ENCODE results near the gene SLC35A2. TPM values are rescaled to one million over a fixed set of nuclear protein-coding genes. Genes with fewer than 3 reads are reported as not detected.

The SLC35A2 gene
- total RNA-seq, 1 experiment from 2014 or later = 16.0 TPM

GRCh38 chrX:48937054-48937907, 25.8 kb upstream of the SLC35A2 start:
- Histone ChIP-seq H3K4me3 (no peak overlapping the region), H3K4me1 (no peaks in the 10 kb centered on the region), H3K9me3 (replicated peaks) (no peaks in the 10 kb centered on the region), H3K27me3 (no peaks in the 10 kb centered on the region), H3K27ac (no peak overlapping the region), H3K36me3 (no peaks in the 10 kb centered on the region)
- DNase-seq = no peak

DNA sequence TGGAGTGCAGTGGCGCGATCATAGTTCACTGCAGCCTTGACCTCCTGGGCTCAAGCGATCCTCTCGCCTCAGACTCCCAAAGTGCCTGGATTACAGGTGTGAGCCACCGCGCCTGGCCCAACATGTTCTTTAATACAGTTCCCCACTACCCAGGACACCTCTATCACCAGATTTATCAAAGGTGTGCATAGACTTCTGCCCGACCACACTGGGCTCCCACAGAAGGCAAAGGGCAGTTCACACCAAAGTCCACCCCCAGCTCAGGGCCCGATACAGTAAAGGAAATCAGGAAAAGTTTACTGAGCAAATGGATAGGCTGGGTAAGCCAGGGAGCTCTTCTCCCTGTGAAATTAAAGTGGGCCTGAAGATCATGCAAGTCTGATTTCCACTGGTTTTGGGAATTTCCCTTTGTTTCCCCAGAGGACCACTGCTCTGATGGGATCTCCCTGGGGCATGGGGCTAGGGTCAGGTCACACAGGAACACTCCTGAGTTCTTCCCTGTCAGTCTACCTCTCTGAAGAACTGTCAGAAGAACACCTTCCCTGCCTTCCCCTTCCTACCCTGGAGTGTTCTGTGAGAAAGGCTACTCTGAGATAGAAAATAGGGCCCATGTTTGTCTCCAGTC, 25.1 kb upstream of the SLC35A2 start:
- no peak overlapping the region for H3K27ac ChIP-seq
- no peak for DNase-seq
- no peaks in the 10 kb centered on the region for H3K27me3 ChIP-seq

GRCh38 chrX:48935301-48935670, 23.8 kb upstream of the SLC35A2 start:
- no peaks in the 10 kb centered on the region for H3K4me1 ChIP-seq
- no peak overlapping the region for H3K4me3 ChIP-seq
- H3K36me3 ChIP-seq = no peaks in the 10 kb centered on the region
- H3K9me3 ChIP-seq (replicated peaks) = no peaks in the 10 kb centered on the region
- H3K27ac ChIP-seq = no peak overlapping the region
- no peak for DNase-seq
- H3K27me3 ChIP-seq = no peaks in the 10 kb centered on the region

More for the DNA sequence above, 25.1 kb upstream of the SLC35A2 start:
- no peaks in the 10 kb centered on the region for H3K9me3 ChIP-seq (replicated peaks)
- no peaks in the 10 kb centered on the region for H3K4me1 ChIP-seq
- H3K4me3 ChIP-seq = no peak overlapping the region
- H3K36me3 ChIP-seq = no peaks in the 10 kb centered on the region

- Histone ChIP-seq H3K27me3 (no peaks in the 10 kb centered on the region), H3K9me3 (replicated peaks) (no peaks in the 10 kb centered on the region), H3K36me3 (no peaks in the 10 kb centered on the region), H3K4me1 (no peaks in the 10 kb centered on the region), H3K27ac (no peak overlapping the region), H3K4me3 (no peak overlapping the region)
- DNase-seq = no peak
Measured at GRCh38 chrX:48934581-48935300, 23.3 kb upstream of the SLC35A2 start.

DNA sequence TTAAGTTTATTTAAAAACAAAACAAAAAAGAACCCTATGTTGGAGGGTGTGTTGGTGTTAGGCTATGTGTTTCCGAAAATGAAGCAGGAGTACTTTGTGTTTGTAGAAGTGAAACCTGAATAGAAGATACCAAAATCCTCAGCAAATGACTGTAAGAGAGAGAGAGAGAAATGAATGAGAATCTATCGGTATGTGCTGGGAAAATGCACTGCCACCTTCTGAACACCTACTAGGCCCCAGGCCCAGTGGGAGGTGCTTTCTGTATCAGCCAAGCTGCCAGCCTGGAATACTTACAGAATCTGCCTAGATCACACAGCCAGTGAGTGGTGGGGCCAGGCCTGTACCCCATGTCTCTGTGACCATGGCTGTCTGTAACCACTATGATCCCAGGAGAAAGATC, 22.3 kb upstream of the SLC35A2 start:
- Histone ChIP-seq H3K4me3 (no peak overlapping the region), H3K36me3 (no peaks in the 10 kb centered on the region), H3K27me3 (no peaks in the 10 kb centered on the region), H3K4me1 (no peaks in the 10 kb centered on the region), H3K27ac (no peak overlapping the region), H3K9me3 (replicated peaks) (no peaks in the 10 kb centered on the region)
- DNase-seq = no peak

- Histone ChIP-seq H3K27ac (no peak overlapping the region), H3K9me3 (replicated peaks) (no peaks in the 10 kb centered on the region), H3K4me1 (no peaks in the 10 kb centered on the region), H3K36me3 (no peaks in the 10 kb centered on the region), H3K27me3 (no peaks in the 10 kb centered on the region), H3K4me3 (no peak overlapping the region)
- no peak for DNase-seq
Measured at GRCh38 chrX:48927736-48928382, 16.4 kb upstream of the SLC35A2 start.

DNA sequence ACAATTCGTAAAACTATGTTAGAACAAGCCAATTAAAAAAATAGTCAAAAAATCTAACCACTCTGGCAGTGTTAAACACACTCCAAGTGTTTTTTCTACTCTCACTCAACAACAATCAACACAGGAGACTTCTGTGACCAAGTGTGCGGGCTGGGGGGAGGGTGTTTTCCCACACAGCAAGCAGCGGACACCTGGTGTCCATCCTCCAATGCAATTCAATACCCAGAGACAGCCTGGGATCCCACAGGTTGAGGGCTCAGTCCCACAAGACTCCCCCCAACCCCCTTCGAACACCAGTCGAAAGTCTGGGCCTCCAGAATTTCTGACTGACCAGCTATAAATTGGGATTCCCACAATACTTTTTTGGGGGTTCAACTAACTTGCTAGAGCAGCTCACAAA, 15.7 kb upstream of the SLC35A2 start:
- H3K36me3 ChIP-seq = no peaks in the 10 kb centered on the region
- H3K4me3 ChIP-seq = no peak overlapping the region
- H3K9me3 ChIP-seq (replicated peaks) = no peaks in the 10 kb centered on the region
- no peak overlapping the region for H3K27ac ChIP-seq
- no peaks in the 10 kb centered on the region for H3K27me3 ChIP-seq
- no peaks in the 10 kb centered on the region for H3K4me1 ChIP-seq
- DNase-seq = no peak

- Histone ChIP-seq H3K4me1 (no peaks in the 10 kb centered on the region), H3K27me3 (no peaks in the 10 kb centered on the region), H3K36me3 (no peaks in the 10 kb centered on the region), H3K27ac (no peak overlapping the region), H3K4me3 (no peak overlapping the region), H3K9me3 (replicated peaks) (no peaks in the 10 kb centered on the region)
- DNase-seq = no peak
Measured at GRCh38 chrX:48924270-48924669, 12.8 kb upstream of the SLC35A2 start.

GRCh38 chrX:48923771-48924170, 12.3 kb upstream of the SLC35A2 start:
- no peak overlapping the region for H3K27ac ChIP-seq
- H3K36me3 ChIP-seq = no peaks in the 10 kb centered on the region
- no peaks in the 10 kb centered on the region for H3K27me3 ChIP-seq
- no peak overlapping the region for H3K4me3 ChIP-seq
- DNase-seq = no peak
- no peaks in the 10 kb centered on the region for H3K4me1 ChIP-seq
- H3K9me3 ChIP-seq (replicated peaks) = no peaks in the 10 kb centered on the region

GRCh38 chrX:48920718-48921104, 9.3 kb upstream of the SLC35A2 start:
- no peak overlapping the region for H3K27ac ChIP-seq
- H3K4me1 ChIP-seq = peaks cover 3% of the 10 kb centered on the region; the same call in 1 of the 2 replicates
- no peak overlapping the region for H3K4me3 ChIP-seq
- DNase-seq = no peak
- no peaks in the 10 kb centered on the region for H3K27me3 ChIP-seq
- H3K9me3 ChIP-seq (replicated peaks) = no peaks in the 10 kb centered on the region
- H3K36me3 ChIP-seq = no peaks in the 10 kb centered on the region

DNA sequence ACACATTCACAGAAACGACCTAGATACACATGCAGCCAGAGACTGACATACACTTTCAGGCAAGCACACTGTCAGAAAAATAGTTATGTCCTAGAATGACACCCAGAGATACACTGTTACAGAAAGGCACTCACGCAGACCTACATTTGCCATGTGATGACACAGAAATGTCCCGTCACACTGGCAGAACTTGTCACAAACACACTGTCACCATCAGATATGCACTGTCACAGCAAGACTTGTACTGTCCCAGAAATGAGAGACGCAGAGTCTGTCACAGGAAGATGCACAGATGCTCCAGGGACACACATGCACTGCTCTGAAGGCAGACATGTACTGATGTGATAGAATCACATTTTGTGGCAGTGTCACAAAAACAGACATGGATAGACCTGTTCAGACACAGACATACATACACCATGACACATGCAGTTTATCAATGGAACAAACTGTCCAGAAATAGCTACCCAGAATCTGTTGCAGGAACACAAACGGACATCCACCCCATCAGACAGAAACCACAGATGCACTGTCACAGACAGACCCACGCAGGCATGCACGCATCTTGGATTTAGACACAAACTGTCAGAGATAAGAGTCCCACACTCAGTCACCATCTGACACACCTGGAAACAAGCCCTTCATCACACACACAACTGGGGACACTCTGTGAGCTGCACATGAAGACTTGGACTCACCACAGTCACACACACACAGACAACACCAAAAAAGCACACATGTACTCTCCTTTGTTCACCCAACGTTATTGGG, 8.7 kb upstream of the SLC35A2 start:
- H3K36me3 ChIP-seq = no peaks in the 10 kb centered on the region
- peaks cover 3% of the 10 kb centered on the region; the same call in 1 of the 2 replicates for H3K4me1 ChIP-seq
- no peaks in the 10 kb centered on the region for H3K27me3 ChIP-seq
- no peak for DNase-seq
- no peak overlapping the region for H3K27ac ChIP-seq
- H3K4me3 ChIP-seq = no peak overlapping the region
- no peaks in the 10 kb centered on the region for H3K9me3 ChIP-seq (replicated peaks)

DNA sequence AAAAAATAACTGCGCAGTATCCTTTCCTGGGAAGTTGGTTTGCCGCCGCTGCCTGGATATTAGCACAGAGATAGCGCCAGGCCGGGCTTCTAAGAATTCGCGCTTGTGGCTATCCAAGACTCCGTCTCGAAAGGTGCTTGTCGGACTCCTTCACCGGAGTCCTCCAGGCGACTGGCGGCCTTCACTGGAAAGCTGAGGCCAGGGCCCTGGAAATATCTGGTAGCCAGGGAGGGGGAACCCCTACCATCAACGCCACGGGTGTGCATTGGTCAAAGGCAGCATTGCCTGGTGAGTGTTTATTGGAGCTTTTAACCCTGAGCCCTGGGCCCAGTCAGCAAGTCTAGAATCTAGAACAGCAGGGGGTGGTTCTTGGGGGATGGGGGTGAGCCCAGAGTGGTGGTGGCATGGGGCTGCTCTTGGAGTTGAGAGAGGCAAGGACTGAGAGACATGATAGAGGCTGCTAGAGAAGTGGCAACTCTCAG, 8.0 kb upstream of the SLC35A2 start:
- Histone ChIP-seq H3K36me3 (no peaks in the 10 kb centered on the region), H3K27me3 (no peaks in the 10 kb centered on the region), H3K27ac (no peak overlapping the region), H3K4me1 (peaks cover 3% of the 10 kb centered on the region; the same call in 1 of the 2 replicates), H3K9me3 (replicated peaks) (no peaks in the 10 kb centered on the region), H3K4me3 (peak overlapping the region; percentile 67)
- DNase-seq = no peak

DNA sequence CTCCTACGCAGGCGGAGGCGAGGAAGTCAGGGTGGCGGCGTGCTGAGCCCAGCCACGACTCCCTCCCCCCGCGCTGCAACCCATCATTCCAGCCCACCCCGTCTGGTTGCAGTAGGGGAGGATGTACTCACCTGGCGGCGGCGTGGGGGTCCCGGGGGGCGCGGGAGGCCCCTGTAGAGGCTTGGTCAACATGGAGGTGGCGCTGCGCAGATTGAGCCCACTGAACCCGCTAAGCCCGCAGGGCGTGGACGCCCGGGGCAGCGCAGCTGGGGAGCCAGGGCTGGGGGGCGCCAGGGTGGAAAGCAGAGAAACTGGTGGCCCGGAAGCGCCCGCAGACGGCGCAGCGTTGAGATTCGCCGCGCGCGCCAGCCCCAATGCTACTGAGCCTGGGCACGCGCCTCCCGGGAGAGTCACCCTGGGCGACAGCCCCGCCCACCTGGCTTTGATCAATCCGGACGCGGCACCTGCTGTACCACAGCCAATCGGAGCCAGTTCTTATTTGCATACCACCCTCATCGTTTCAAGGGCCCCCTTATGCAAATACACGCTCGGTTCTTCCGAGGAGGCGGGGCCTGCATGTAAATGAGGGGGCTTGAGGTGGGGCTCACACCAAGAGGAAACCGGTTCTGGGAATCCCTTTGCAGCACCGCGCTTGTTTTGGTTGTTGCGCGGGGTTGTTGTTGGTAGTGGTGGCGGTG, 7.3 kb upstream of the SLC35A2 start, which contains the start of gene PIM2:
TSS of gene PIM2 (minus strand) at position 382 of the 698 bp plus-strand sequence. CDS start at position 192, 190 bp downstream.
- DNase-seq = peak; percentile 89
- Histone ChIP-seq H3K36me3 (no peaks in the 10 kb centered on the region), H3K4me1 (peaks cover 3% of the 10 kb centered on the region; the same call in 1 of the 2 replicates), H3K27me3 (no peaks in the 10 kb centered on the region), H3K27ac (no peak within 1 kb of the TSS), H3K9me3 (replicated peaks) (no peaks in the 10 kb centered on the region), H3K4me3 (peak within 1 kb of the TSS; percentile 67)
